SH-SY5Y (cell line): ENCODE results near the gene TMEM220.

Source experiments
- GATA2 ChIP-seq: IDR thresholded peaks from 2 replicates; pipeline ENCODE4 v1.6.1; 2011; ENCODE audit warnings: mild to moderate bottlenecking, low read depth, low read length
- GATA3 ChIP-seq: IDR thresholded peaks from 2 replicates; pipeline ENCODE4 v1.6.1; 2011; ENCODE audit warnings: low read depth, mild to moderate bottlenecking, low read length, moderate library complexity

The TMEM220 gene

GRCh38 chr17:10666906-10667305 lies 62.9 kb downstream of the TMEM220 start:
- TF ChIP-seq GATA2 (no peak), GATA3 (no peak)

DNA sequence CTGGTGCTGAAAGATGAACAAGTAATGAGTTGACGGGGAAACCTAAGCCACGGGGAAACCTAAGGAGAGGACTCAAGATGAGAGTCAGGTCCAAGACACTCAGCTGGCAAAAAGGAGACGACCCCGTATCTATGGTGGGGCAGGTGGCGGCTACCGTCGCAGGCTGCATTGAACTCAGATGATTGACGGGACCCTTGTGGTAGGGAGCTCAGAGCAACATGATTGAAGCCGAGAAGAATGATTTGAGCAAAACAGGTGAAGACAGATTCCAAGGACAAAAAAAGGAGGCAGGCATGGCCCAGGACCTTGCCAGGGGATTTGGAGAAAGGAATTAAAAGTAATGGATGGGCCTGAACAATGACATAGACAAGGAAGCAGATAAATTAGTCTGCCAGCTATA lies 65.3 kb downstream of the TMEM220 start:
- TF ChIP-seq GATA2: no peak
- no peak for TF ChIP-seq GATA3
